ENCODE measurements around the gene IMPG1.

Gene IMPG1

GRCh38 chr6:75874224-75874623 lies 198.2 kb downstream of the IMPG1 start:
- CTCF ChIA-PET = interaction anchor here (1.0 to 14.7 kb wide), 6 partner anchors 8 to 58 kb away, joined by 3 to 193 read pairs (median 4); no protein-coding TSS in a partner anchor
- no peak for DNase-seq (ENCODE audit: extremely low spot score)
- TF ChIP-seq, protein P1, sequence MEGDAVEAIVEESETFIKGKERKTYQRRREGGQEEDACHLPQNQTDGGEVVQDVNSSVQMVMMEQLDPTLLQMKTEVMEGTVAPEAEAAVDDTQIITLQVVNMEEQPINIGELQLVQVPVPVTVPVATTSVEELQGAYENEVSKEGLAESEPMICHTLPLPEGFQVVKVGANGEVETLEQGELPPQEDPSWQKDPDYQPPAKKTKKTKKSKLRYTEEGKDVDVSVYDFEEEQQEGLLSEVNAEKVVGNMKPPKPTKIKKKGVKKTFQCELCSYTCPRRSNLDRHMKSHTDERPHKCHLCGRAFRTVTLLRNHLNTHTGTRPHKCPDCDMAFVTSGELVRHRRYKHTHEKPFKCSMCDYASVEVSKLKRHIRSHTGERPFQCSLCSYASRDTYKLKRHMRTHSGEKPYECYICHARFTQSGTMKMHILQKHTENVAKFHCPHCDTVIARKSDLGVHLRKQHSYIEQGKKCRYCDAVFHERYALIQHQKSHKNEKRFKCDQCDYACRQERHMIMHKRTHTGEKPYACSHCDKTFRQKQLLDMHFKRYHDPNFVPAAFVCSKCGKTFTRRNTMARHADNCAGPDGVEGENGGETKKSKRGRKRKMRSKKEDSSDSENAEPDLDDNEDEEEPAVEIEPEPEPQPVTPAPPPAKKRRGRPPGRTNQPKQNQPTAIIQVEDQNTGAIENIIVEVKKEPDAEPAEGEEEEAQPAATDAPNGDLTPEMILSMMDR (IDR thresholded peaks at IDR 0.05; ENCODE audit: control extremely low read depth, extremely low read depth, low read depth, missing control alignments) = no peak
- POLR2A ChIA-PET = no interaction called here

Data from GM10248 (cell line).